ENCODE measurements around the gene NCOR1. TPM values are rescaled to one million over a fixed set of nuclear protein-coding genes. Genes with fewer than 3 reads are reported as not detected.
"Not testable (repeated sequence)": the region's sequence is repeated elsewhere in the genome, so short reads cannot be mapped to it uniquely, and the experiment has no call there.

Gene NCOR1
- 85.0 TPM for total RNA-seq (ENCODE audit: insufficient read depth, low replicate concordance)

DNA sequence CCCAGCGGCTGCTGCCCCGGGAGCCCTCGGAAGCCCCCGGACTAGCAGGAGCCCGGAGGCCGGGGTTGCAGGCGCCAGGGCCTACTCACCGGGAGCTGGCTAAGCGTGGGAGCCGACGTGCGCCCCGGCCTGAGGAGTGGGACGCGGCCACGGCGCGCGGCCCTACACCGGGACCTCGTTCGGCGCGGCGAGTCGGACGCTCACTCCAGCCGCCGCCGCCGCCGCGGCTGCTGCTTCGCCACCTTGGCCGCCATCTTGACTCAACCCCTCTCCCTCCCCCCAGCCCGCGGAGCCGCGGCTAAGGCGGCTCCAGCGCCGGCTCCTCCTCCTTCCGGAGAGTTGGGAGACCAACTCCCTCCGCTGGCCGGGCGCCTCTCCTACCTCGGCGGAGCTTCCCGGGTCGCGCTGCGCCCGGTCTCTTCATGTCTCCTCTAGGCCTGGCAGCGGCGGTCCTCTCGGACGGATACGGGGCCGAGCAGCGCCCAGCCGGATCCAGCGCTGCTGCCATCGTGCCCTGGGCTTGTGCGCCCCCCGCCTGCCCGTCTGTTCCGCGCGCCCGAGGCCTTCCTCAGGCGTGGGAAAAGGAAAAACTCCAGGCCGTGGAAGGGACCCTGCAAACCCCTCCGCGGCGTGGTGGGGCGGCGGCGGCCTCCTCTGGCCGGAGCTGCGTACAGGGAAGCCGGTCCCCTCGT lies at the start of gene NCOR1:
NCOR1 (minus strand) TSS at position 262 of the 692 bp plus-strand sequence. CDS start 20,965 bp downstream, outside the sequence.
- DNase-seq (ENCODE audit: low spot score) = peak; percentile 97

DNA sequence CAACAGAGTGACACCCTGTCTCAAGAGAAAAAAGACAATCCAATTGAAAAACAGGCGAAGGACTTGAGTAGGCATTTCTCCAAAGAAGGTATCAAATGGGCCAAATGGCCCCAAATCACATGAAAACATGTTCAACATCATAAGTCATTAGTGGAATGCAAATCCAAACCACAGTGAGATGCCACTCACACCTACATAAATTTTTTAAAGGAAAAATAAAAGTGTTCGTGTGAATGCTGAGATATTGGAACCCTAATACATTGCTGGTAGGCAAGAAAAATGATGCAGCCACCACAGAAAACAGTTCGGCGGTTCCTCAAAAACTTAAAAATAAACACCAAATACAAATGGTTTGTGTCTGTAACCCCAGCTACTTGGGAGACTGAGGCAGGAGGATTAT lies 46.9 kb upstream of the NCOR1 start:
- DNase-seq (ENCODE audit: low spot score) = no peak

DNA sequence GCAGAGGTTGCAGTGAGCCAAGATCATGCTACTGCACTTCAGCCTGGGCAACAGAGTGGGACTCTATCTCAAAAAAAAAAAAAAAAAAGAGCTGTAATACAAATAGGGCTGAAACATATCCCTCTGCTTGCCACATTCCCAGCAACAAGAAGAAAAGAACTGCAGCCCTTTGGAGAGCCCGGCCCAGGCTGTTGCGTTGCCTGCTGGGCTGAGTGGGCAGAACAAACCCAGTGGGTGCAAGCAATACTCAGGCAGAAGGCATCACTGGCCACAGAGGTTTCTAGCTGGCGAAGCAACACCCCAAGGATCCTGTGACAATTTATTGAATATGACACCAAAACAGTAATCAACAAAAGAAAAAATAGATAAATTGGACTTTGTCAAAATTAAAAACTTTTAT lies 45.7 kb upstream of the NCOR1 start:
- DNase-seq (ENCODE audit: low spot score) = no peak

DNA sequence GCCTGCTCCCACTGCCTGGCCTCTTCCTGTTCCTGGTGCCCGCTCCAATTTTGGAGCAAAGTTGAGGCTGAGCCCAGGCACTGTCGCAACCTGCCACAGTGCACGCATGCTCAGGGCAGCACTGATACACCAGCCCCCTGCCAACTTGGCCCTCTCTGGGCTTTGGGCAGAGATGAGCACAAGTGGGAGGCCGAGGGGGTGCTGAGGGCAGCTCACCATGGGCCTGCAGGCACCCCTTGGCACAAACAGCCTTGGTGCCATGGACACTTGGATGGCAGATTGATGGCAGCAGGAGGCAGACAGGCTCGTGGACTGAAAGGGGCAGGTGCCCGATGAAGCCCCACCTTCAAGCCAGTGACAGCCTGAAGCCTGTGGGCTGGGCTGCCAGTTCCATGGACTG lies 44.6 kb upstream of the NCOR1 start:
- no peak for DNase-seq (ENCODE audit: low spot score)

DNA sequence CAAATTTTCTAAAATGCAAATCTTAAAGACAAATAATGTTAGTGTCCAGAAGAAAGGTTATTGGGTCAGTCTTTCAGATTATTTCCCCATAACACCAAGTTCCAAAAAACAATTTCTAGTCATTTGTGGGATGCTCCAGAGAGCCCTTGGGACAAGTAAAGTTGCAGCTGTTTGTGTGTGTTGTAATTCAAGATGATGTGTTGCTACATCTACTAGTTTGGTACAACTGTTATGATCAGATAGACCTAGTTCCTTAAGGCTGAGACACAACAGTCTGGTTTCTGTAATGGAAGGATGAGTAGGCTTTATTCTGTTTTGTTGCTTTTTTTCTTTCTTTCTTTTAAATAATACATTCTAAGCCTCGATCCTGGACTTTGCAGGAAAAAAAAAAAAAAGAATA lies 43.6 kb upstream of the NCOR1 start:
- DNase-seq (ENCODE audit: low spot score) = no peak

DNA sequence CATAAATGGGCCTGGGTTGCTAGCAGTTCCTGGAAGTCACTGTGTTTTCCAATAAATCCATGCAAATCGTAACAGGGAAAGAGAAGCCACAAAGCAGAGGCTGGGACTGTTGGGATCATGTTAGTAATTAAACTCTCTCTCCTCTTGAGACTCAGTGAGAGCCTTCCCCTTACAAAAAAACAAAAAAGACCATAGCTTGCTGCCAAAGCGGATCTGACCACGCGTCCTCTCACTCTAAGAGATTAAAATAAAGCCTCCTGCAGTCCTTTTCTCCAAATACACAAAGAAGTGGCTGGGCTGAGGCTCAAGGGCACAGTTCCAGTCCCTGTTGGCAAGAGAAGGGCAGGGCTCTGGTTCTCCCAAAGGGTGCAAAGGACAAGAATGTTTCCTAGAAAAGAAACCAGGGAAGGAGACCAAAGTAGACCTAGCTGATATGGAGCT lies 40.2 kb upstream of the NCOR1 start:
- peak; percentile 83 for DNase-seq (ENCODE audit: low spot score)

DNA sequence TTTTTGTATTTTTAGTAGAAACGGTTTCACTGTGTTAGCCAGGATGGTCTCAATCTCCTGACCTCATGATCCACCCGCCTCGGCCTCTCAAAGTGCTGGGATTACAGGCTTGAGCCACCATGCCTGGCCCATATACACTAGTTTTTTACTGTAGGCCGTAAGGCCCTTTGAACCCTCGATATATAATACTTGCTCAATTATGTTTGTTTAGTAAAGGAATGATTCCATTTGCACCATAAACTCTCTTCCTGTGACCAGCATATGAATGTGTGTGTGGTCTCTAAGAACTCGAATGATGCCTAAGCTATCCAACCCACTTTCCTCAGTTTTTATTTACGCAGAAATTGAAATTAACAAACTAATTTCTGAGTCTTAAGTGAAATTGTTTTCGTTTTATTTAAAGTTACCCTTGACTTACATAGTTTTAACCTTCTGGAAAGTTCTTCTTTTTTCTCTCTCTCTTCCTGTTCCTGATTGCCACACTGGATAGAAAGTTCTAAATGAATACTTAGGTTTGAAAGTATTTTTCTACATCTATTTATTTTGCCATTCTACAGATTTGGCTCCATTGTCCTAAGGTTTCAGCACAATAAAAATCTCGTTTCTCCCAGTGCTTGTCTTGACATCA lies 39.6 kb upstream of the NCOR1 start:
- no peak for DNase-seq (ENCODE audit: low spot score)

DNA sequence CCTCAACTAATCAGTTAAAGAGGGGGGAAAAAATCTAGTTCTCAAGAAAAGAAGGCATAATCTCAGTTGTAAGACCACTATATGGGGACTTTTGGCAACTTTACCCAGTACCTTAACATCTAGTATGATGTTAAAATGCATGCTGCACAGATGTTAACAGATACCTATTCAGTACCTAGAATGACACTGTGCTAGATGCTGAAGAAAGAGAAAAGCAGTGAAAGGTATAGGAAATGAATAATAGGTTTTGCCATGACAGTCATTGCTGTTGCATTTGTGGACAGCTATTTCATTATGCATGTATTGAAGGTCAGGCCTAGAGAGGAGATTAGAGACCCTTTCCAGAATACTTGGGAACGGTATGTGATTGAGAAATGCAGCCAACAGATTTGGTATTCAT lies 36.2 kb upstream of the NCOR1 start:
- no peak for DNase-seq (ENCODE audit: low spot score)

DNA sequence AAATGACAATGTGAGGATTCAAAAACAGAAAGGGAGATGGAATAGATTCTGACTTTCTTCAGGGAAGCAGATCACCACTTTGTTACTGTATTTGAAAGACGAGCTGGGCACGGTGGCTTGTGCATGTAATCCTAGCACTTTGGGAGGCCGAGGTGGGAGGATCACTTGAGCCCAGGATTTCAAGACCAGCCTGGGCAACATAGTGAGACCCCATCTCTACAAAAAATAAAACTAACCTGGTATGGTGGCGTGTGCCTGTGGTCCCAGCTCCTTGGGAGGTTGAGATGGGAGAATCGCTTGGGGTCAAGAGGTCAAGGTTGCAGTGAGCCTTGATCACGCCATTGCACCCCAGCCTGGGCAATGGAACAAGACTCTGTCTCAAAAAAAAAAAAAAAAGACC lies 35.7 kb upstream of the NCOR1 start:
- no peak for DNase-seq (ENCODE audit: low spot score)

DNA sequence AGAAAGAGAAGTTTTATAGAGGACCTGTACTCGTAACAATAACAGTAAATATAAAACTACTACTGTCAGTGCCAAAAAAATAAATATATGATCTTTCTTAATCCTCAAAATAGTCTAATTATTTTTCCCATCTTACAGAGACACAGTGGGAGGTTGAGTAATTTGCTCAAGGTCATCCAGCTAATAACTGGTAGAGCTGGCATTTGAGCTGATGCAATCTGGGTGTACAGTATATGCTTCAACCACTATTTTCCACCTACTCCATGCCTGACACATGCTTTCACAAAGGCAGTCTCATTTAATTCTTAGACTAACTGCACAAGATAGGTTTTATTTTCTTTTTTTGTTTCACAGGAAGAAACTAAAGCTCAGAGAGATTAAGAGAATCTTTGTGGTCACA lies 35.3 kb upstream of the NCOR1 start:
- DNase-seq (ENCODE audit: low spot score) = no peak

DNA sequence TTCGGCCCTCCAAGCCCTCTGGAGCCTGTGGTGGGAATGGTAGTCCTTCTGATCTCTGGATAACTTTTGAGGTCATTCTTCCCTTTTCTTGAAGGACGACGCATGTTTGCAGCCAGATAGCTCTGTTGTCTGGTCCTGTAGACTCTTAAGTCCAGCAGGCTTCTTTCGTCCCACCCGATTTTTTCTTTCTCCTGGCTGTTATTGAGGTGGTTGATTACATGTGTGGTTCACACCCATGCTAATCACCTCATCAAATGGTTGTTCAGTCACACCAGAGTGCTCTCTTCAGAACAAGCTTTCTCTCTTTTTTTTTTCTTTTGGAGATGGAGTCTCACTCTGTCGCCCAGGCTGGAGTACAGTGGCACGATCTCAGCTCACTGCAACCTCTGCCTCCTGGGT lies 32.3 kb upstream of the NCOR1 start:
- DNase-seq (ENCODE audit: low spot score) = no peak

DNA sequence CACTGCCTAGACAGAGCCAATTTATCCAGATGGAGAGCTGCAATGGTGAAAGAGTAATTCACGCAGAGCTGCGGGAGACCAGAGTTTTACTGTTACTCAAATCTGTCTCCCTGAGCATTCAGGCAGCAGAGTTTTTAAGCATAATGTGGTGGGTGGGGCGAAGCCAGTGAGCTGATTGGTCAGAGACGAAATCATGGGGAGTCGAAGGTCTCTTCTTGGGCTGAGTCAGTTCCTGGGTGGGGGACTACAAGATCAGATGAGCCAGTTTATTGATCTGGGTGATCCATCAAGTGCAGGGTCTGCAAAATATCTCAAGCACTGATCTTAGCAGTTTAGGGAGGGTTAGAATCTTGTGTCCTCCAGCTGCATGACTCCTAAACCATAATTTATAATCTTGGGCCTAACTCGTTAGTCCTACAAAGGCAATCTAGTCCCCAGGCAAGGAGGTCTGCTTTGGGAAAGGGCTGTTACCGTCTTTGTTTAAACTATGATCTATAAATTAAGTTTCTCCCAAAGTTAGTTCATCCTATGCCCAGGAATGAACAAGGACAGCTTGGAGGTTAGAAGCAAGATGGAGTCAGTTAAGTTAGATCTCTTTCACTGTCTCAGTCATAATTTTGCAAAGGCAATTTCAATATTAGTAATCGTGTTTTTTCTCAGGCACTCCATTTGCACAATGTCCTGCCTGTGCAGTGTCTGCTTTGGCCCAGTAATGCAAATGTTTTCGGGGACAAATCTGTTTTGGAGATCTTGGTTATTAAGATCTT lies 28.6 kb upstream of the NCOR1 start:
- no peak for DNase-seq (ENCODE audit: low spot score)

DNA sequence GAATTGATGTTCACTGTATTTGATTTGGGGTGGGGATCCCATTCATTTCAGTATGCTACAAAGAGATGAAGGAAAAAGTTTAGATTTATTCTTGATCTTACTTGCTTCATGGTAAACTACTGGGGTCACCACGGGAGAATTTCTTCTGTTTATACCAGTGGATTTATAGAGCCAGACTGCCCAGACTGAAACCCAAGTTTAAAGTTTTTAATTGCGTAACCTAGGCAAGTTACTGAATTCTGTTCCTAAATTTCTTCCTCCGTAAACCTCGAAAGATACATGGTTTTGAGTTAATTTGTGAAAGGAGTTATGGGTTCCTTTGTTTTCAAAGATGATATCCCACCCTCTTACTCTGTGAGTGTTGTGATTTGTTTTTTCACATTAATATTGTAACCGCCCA lies 28.1 kb upstream of the NCOR1 start:
- DNase-seq (ENCODE audit: low spot score) = no peak

DNA sequence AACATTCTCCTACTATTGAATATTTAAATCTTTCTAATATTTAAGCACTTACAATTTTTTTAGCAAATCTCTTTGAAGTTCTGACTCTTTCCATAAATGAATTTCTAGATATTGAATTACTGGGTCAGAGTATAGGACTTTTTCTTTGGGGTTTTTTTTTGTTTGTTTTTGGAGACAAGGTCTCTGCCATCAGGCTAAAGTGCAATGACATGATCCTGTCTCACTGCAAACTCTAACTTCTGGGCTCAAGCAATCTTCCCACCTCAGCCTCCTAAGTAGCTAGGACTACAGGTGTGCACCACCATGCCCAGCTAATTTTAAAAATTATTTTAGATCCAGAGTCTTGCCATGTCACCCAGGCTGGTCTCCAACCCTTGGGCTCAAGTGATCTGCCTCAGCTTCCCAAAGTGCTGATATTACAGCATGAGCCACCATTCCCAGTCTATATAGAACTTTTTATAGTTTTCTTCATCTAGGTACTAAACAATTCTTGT lies 26.6 kb upstream of the NCOR1 start:
- DNase-seq (ENCODE audit: low spot score) = no peak

DNA sequence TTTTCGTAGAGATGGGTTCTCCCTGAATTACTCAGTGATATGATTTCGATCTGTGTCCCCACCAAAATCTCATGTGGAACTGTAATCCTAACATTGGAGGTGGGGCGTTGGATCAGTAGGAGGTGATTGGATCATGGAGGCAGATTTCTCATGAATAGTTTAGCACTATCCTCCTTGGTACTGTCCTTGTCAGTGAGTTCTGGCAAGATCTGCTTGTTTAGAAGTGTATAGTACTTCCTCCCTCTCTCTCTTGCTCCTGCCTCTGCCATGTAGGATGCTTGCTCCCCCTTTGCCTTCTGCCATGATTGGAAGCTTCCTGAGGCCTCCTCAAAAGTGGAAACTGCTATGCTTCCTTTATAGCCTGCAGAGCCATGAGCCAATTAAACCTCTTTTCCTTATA lies 24.6 kb upstream of the NCOR1 start:
- no peak for DNase-seq (ENCODE audit: low spot score)

DNA sequence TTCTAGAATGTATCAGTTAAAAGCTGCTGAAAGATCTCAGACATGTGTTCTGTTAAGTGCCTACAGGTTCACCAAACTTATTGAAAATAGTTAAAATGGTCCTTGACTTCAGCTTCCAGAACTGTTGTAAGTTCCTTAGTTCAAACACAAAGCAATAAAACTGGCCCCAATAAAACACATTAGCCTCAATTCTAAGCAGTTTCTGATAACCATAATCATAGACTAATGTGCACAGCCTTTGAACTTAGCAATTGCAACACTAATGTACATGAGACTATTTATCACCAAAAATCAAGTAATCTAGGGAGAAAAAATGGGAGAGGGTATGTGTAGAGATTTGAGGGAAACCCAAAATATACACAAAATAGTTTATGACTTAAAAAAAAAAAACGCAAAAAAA lies 17.1 kb upstream of the NCOR1 start:
- DNase-seq (ENCODE audit: low spot score) = no peak

DNA sequence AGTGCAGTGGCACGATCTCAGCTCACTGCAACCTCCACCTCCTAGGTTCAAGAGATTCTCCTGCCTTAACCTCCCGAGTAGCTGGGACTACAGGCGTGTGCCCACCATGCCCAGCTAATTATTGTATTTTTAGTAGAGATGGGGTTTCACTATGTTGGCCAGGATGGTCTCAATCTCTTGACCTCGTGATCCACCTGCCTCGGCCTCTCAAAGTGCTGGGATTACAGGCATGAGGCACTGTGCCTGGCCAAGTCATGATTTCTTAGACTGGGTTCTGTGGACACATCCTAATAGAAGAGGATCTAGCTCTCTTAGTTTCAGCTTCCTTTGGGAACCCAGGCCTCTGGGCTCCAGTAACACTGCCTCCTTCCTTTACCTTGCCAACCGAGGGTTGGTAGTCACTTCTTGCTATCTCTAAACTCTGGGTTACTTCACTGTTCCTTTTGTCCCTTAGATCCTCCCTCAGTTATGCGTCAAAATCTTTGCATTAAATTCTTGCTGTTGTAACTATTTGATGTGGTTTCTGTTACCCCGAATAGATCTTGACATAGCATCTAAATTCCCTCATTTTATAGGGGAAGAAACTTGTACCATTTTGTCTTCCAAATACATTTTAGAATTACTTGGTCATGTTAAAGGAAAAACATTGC lies 14.7 kb upstream of the NCOR1 start:
- DNase-seq (ENCODE audit: low spot score) = not testable (repeated sequence)

DNA sequence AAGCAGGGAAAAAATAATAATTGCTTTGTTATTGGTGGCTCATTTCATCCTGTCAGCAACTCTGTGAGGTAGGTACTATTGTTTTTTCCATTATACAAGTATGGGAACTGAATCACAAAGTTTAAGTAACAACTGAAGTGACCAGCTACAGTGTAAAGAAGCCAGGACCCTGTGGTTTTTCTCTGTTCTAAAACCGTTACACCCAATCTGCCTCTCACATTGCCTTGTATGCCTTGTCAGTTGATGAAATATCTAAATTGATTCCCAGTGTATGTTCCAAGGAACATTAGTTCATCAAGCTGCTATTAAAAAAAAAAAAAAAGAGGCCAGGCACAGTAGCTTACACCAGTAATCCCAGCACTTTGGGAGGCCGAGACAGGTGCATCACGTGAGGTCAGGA lies 7.1 kb upstream of the NCOR1 start:
- no peak for DNase-seq (ENCODE audit: low spot score)

DNA sequence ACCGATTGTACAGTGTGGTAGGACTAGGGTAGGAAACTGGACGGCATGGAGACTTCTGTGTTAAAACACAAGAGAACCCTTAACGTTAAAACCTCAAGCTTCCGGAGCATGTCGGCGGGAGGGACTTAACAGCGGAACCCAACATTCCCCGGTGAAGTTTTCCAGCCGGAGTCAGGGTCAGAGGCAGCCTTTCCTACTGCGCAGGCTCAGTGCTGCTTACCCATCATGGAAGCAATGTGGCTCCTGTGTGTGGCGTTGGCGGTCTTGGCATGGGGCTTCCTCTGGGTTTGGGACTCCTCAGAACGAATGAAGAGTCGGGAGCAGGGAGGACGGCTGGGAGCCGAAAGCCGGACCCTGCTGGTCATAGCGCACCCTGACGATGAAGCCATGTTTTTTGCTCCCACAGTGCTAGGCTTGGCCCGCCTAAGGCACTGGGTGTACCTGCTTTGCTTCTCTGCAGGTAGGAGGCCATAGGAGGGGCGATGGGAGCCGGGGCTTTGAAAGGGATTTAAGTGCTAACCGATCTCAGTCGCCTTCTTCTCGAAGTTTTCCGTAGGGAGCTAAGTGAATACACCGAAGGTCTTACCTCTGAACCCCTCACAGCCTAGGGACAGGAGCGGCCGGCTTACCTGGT lies 1.8 kb upstream of the NCOR1 start, which contains the start of gene PIGL:
PIGL (plus strand) TSS at position 209 of the 634 bp plus-strand sequence; CDS start at position 226, 17 bp downstream.
- peak; percentile 97 for DNase-seq (ENCODE audit: low spot score)

DNA sequence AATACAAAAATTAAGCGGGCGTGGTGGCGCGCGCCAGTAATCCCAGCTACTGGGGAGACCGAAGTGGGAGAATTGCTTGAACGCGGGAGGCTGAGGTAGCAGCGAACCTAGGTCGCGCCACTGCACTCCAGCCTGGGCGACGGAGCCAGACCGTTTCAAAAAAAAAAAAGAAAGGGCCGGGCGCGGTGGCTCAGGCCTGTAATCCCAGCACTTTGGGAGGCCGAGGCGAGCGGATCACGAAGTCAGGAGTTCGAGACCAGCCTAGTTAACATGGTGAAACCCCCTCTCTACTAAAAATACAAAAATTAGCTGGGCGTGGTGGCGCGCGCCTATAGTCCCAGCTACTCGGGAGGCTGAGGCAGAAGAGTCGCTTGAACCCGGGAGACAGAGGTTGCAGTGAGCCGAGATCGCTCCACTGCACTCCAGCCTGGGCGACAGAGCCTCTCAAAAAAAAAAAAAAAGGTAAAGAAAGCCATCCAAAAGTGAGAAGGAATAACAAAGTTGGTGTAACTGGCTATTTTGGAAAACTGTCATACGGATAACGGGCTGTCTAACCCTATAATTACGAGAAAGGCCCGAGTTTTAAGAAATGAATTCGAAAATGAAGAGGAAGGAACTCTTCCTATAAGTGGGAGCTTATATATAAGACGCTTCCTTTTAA lies 1.1 kb upstream of the NCOR1 start:
- not testable (repeated sequence) for DNase-seq (ENCODE audit: low spot score)

DNA sequence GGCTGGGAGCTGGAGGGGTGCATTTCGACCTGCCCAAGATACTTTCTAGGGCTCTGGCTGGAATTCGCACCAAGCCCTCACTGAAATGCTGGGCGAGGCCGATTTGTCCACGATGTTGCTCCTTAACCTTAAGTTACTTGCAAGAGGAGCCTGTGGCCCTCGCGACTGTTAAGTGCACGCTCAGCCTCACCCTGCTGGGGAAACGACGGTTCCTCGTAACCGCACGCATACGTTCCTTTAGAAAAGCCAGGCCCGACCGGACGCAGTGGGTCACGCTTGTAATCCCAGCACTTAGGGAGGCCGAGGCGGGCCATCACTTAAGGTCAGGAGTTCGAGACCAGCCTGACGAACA lies 607 bp upstream of the NCOR1 start:
- DNase-seq (ENCODE audit: low spot score) = no peak

Measured in umbilical cord (tissue), 2 donors.